ENCODE results near the gene ASL. TPM values are rescaled to one million over a fixed set of nuclear protein-coding genes. Genes with fewer than 3 reads are reported as not detected.

The ASL gene
- total and polyA plus RNA-seq, 4 donors: 60.3 to 272 (median 252) TPM

GRCh38 chr7:66082083-66082482 lies 6.5 kb downstream of the ASL start:
- peaks cover 20 to 62% (median 44%) of the 10 kb centered on the region in 4 donors for H3K36me3 ChIP-seq (ENCODE audit: control insufficient read depth in 4 of 4, insufficient read depth in 3 of 4, low read depth in 1 of 4, low read length in 3 of 4)
- H3K27ac ChIP-seq (ENCODE audit: low read depth in 1 of 2, low read length in 2 of 2): no peak overlapping the region
- WGBS: 96% methylated on average over 6 of the region's 6 CpGs
- no peak overlapping the region for H3K9ac ChIP-seq (ENCODE audit: low read depth in 1 of 2, low read length in 2 of 2)
- no peak overlapping the region for H3K4me3 ChIP-seq (ENCODE audit: low read depth in 1 of 3, low read length in 3 of 3)
- DNase-seq (ENCODE audit: low spot score): no peak
- no peaks in the 10 kb centered on the region for H3K9me3 ChIP-seq (ENCODE audit: control insufficient read depth in 4 of 4, low read length in 3 of 4)
- H3K4me1 ChIP-seq (ENCODE audit: control insufficient read depth in 4 of 4, insufficient read depth in 4 of 4, low read length in 3 of 4): peaks cover 0 to 15% (median 8%) of the 10 kb centered on the region in 4 donors
- TF ChIP-seq TAF1 (conservative IDR thresholded peaks at IDR 0.05): no peak
- no peak for TF ChIP-seq FOXA2 (IDR thresholded peaks at IDR 0.05)
- TF ChIP-seq NR2F2 (IDR thresholded peaks at IDR 0.05): no peak
- TF ChIP-seq, protein P1, sequence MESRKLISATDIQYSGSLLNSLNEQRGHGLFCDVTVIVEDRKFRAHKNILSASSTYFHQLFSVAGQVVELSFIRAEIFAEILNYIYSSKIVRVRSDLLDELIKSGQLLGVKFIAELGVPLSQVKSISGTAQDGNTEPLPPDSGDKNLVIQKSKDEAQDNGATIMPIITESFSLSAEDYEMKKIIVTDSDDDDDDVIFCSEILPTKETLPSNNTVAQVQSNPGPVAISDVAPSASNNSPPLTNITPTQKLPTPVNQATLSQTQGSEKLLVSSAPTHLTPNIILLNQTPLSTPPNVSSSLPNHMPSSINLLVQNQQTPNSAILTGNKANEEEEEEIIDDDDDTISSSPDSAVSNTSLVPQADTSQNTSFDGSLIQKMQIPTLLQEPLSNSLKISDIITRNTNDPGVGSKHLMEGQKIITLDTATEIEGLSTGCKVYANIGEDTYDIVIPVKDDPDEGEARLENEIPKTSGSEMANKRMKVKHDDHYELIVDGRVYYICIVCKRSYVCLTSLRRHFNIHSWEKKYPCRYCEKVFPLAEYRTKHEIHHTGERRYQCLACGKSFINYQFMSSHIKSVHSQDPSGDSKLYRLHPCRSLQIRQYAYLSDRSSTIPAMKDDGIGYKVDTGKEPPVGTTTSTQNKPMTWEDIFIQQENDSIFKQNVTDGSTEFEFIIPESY (IDR thresholded peaks at IDR 0.05): no peak
- TF ChIP-seq EGR1 (IDR thresholded peaks at IDR 0.05; ENCODE audit: low read depth in 2 of 2): no peak
- TF ChIP-seq CTCF (IDR thresholded peaks at IDR 0.05; ENCODE audit: low read depth, low read length, missing input control): no peak
- no peak for TF ChIP-seq GABPA (IDR thresholded peaks at IDR 0.05 in 1 of 2, conservative IDR thresholded peaks at IDR 0.05 in 1 of 2)
- TF ChIP-seq REST (IDR thresholded peaks at IDR 0.05): no peak
- TF ChIP-seq HNF4G (IDR thresholded peaks at IDR 0.05): no peak
- no peak for TF ChIP-seq ATF3 (IDR thresholded peaks at IDR 0.05)
- TF ChIP-seq FOXA1 (IDR thresholded peaks at IDR 0.05): no peak
- no peak for TF ChIP-seq RAD21 (IDR thresholded peaks at IDR 0.05)
- no peak for TF ChIP-seq MAX (IDR thresholded peaks at IDR 0.05)
- no peak for TF ChIP-seq YY1 (IDR thresholded peaks at IDR 0.05)
- H3K27me3 ChIP-seq (ENCODE audit: control insufficient read depth in 4 of 4, insufficient read depth in 4 of 4, low read length in 3 of 4): no peaks in the 10 kb centered on the region

- Histone ChIP-seq H3K27ac (ENCODE audit: low read depth in 1 of 2, low read length in 2 of 2) (no peak overlapping the region), H3K36me3 (ENCODE audit: control insufficient read depth in 4 of 4, insufficient read depth in 3 of 4, low read depth in 1 of 4, low read length in 3 of 4) (peaks cover 22 to 70% (median 51%) of the 10 kb centered on the region in 4 donors), H3K9me3 (ENCODE audit: control insufficient read depth in 4 of 4, low read length in 3 of 4) (no peaks in the 10 kb centered on the region), H3K4me1 (ENCODE audit: control insufficient read depth in 4 of 4, insufficient read depth in 4 of 4, low read length in 3 of 4) (peaks cover 0 to 15% (median 6%) of the 10 kb centered on the region in 4 donors), H3K9ac (ENCODE audit: low read depth in 1 of 2, low read length in 2 of 2) (no peak overlapping the region), H3K27me3 (ENCODE audit: control insufficient read depth in 4 of 4, insufficient read depth in 4 of 4, low read length in 3 of 4) (no peaks in the 10 kb centered on the region), H3K4me3 (ENCODE audit: low read depth in 1 of 3, low read length in 3 of 3) (no peak overlapping the region)
- WGBS: 97% methylated on average over 16 of the region's 16 CpGs
- DNase-seq (ENCODE audit: low spot score): no peak
- TF ChIP-seq HNF4G (IDR thresholded peaks at IDR 0.05) (no peak), RXRA (IDR thresholded peaks at IDR 0.05) (no peak), ATF3 (IDR thresholded peaks at IDR 0.05) (no peak), REST (IDR thresholded peaks at IDR 0.05) (no peak), HNF4A (conservative IDR thresholded peaks at IDR 0.05) (no peak), CTCF (IDR thresholded peaks at IDR 0.05; ENCODE audit: low read depth, low read length, missing input control) (no peak), NR2F2 (IDR thresholded peaks at IDR 0.05) (no peak), EGR1 (IDR thresholded peaks at IDR 0.05; ENCODE audit: low read depth in 2 of 2) (no peak), YY1 (IDR thresholded peaks at IDR 0.05) (no peak), JUND (IDR thresholded peaks at IDR 0.05) (no peak), RAD21 (IDR thresholded peaks at IDR 0.05) (no peak)
Measured at GRCh38 chr7:66082886-66083415, 7.3 kb downstream of the ASL start.
